NT2/D1 (cell line): Measurements from ENCODE around the gene SWI5.

Experiments
- SUZ12 ChIP-seq: IDR thresholded peaks from 2 replicates; pipeline ENCODE4 v1.6.1; 2011; ENCODE audit not compliant: insufficient read length, insufficient read depth; ENCODE audit errors: extremely low read depth
- YY1 ChIP-seq: IDR thresholded peaks from 2 replicates; pipeline ENCODE4 v1.6.1; 2011; ENCODE audit not compliant: insufficient read length, insufficient read depth
- ZNF274 ChIP-seq: IDR thresholded peaks from 2 replicates; pipeline ENCODE4 v1.6.1; 2011; ENCODE audit warnings: mild to moderate bottlenecking, low read depth, low read length

DNA sequence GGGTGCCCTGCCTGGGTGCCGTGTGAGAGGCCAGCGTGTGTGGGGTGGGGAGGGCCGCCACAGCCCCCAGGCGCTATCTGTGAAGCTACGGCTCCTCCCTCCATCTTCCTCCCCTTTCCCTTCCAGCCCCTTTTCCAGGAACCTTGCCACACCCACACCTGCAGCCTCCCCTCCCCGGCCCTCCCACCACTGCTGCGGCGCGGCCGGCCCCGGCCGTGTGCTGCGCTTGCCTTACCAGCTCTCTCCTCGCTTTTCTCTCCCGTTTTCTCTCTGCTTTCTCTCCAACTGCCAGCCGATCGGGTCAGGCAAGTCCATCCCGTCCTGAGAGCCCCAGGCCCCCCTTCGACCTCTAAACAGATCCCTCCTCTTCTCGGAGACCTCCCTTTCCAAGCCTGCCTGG is 21.7 kb upstream of the SWI5 start:
- TF ChIP-seq YY1: no peak
- no peak for TF ChIP-seq ZNF274
- no peak for TF ChIP-seq SUZ12
